Upper lobe of right lung (tissue), 1 donor: Measurements from ENCODE around the gene C11orf68. TPM values are rescaled to one million over a fixed set of nuclear protein-coding genes. Genes with fewer than 3 reads are reported as not detected.

Experiments used
- ATAC-seq: fragments of 200-7000 bp; cut with Tn5 transposase; one replicate; pipeline ENCODE4 v1.9.1; 2020; ENCODE audit warnings: mild to moderate bottlenecking, moderate library complexity
- DNase-seq: peaks from one replicate; pipeline ENCODE4 v3.0.0-alpha.2; 2020
- H3K27ac ChIP-seq: fragments of 200-600 bp; one replicate; pipeline ENCODE4 v1.8.0; 2022
- H3K27me3 ChIP-seq: fragments of 200-600 bp; one replicate; pipeline ENCODE4 v1.8.0; 2022; ENCODE audit warnings: mild to moderate bottlenecking
- H3K36me3 ChIP-seq: fragments of 200-600 bp; one replicate; pipeline ENCODE4 v1.8.0; 2022
- H3K4me1 ChIP-seq: fragments of 200-600 bp; one replicate; pipeline ENCODE4 v1.8.0; 2022
- H3K4me3 ChIP-seq: fragments of 200-600 bp; one replicate; pipeline ENCODE4 v1.8.0; 2022; ENCODE audit warnings: mild to moderate bottlenecking
- H3K9me3 ChIP-seq: fragments of 200-600 bp; one replicate; pipeline ENCODE4 v1.8.0; 2022
- CTCF ChIP-seq: fragments of 200-600 bp; IDR thresholded peaks from one replicate; pipeline ENCODE4 v1.8.0; 2022; ENCODE audit warnings: antibody characterized with exemption
- intact Hi-C: fragments of 100-400 bp; cut with DNase I; formaldehyde crosslinking; loops from one replicate; pipeline ENCODE4 v1.11.0; 2022
- total RNA-seq: library from RNA; stranded (reverse); fragmentation: NEBNext Ultra II Directional; extraction: Animal tissue kit (Norgen Biotek cat#: 25700); gene quantifications from one replicate; pipeline ENCODE4 v1.2.1, GENCODE V29; 2021
- donor health status: DM: no; HTN: yes; CAD: no; lungs with severe emphysema.

The C11orf68 gene
- total RNA-seq, 1 donor from 2014 or later, result 34.7 TPM

DNA sequence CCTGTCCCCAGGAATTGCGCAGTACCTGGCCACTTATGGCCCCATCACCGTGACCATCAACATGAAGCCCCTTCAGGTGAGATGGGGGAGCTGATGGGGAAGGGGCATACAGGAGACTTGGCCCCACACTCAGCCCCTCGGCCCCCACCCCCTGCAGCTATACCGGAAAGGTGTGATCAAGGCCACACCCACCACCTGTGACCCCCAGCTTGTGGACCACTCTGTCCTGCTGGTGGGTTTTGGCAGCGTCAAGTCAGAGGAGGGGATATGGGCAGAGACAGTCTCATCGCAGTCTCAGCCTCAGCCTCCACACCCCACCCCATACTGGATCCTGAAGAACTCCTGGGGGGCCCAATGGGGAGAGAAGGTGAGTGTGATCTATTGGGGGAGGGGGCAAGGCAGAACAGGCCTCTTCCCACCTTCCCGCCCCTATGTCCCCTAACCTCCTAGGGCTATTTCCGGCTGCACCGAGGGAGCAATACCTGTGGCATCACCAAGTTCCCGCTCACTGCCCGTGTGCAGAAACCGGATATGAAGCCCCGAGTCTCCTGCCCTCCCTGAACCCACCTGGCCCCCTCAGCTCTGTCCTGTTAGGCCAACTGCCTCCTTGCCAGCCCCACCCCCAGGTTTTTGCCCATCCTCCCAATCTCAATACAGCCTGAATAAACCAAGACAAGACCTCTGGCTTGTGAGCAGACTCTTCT lies 35.7 kb downstream of the C11orf68 start:
- no peaks in the 10 kb centered on the region for H3K9me3 ChIP-seq
- H3K4me3 ChIP-seq, result no peak overlapping the region
- intact Hi-C loops, result loop anchor here (5.0 kb wide), 1 partner anchor 104 kb away; no protein-coding TSS in a partner anchor
- peaks cover 38% of the 10 kb centered on the region for H3K36me3 ChIP-seq
- DNase-seq (peak; percentile 56), ATAC-seq (no peak)
- H3K27ac ChIP-seq, result no peak overlapping the region
- TF ChIP-seq CTCF, result no peak
- peaks cover 12% of the 10 kb centered on the region for H3K4me1 ChIP-seq
- no peaks in the 10 kb centered on the region for H3K27me3 ChIP-seq

DNA sequence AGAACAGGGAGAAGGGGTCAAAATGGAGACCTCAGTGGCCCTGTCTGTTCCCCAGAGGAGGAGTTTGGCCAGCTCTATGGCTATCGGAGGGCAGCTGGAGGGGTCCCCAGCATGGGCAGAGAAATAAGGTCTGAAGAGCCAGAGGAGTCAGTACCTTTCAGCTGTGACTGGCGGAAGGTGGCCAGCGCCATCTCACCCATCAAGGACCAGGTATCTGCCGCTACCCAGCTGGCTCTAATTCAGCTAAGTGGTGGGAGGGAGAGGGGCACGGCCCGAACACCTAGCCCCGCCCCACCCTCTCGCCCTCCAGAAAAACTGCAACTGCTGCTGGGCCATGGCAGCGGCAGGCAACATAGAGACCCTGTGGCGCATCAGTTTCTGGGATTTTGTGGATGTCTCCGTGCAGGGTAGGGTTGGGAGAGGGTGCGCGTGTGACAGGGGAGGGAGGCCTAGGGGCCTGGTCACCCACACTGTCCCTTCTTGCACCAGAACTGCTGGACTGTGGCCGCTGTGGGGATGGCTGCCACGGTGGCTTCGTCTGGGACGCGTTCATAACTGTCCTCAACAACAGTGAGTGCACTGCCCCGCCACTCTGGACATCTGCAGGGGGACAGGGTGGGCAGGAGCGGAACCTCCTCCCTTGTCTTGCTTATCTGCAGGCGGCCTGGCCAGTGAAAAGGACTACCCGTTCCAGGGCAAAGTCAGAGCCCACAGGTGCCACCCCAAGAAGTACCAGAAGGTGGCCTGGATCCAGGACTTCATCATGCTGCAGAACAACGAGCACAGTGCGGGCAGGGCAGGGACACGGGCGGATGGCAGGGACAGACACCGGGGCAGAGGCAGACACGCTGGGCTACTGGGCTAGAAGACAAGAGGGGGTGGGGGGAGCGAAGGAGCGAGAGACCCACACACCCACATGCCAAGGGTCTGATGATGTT lies 36.5 kb downstream of the C11orf68 start:
- no peak for TF ChIP-seq CTCF
- no peaks in the 10 kb centered on the region for H3K9me3 ChIP-seq
- DNase-seq (peak; percentile 59), ATAC-seq (no peak)
- H3K27me3 ChIP-seq, result no peaks in the 10 kb centered on the region
- no peak overlapping the region for H3K4me3 ChIP-seq
- peaks cover 6% of the 10 kb centered on the region for H3K4me1 ChIP-seq
- peaks cover 38% of the 10 kb centered on the region for H3K36me3 ChIP-seq
- H3K27ac ChIP-seq, result no peak overlapping the region
- intact Hi-C loops, result loop anchor here (5.0 kb wide), 1 partner anchor 105 kb away; no protein-coding TSS in a partner anchor

DNA sequence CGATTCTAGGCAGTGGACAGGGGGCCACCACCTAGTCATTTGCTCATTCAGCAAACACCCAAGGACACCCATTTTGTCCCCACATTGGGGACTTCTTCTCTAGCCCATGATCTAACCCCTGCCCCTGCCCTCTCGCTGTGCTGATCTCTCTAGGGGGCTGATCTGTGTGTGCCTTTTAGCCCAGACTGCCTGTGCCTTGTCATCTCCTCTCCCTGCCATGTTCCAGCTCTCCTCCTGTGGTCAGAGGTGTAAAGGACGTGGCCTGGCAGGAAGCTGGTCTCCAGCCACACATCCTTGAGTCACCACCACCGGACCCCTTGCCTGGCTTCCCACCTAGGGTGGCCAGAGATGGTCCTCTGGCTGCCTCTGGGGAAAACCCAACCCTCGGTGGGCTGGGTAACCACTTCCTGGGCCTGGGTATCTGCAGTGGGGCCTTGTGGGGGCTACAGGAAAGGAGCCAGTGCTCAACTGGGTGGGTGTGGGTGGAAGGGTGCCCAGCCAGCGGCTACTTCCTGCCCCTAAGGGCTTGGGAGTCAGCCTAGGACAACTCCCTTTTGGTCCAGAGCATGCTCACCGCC lies 37.9 kb downstream of the C11orf68 start:
- H3K9me3 ChIP-seq, result no peaks in the 10 kb centered on the region
- no peak for TF ChIP-seq CTCF
- no peaks in the 10 kb centered on the region for H3K4me1 ChIP-seq
- H3K27ac ChIP-seq, result no peak overlapping the region
- DNase-seq (no peak), ATAC-seq (no peak)
- H3K27me3 ChIP-seq, result no peaks in the 10 kb centered on the region
- peaks cover 26% of the 10 kb centered on the region for H3K36me3 ChIP-seq
- no peak overlapping the region for H3K4me3 ChIP-seq
- intact Hi-C loops, result loop anchor here (5.0 kb wide), 1 partner anchor 106 kb away; no protein-coding TSS in a partner anchor

GRCh38 chr11:65880027-65880426 lies 38.8 kb downstream of the C11orf68 start:
- Histone ChIP-seq H3K4me3 (peak overlapping the region; percentile 31), H3K27me3 (no peaks in the 10 kb centered on the region), H3K36me3 (peaks cover 18% of the 10 kb centered on the region), H3K9me3 (no peaks in the 10 kb centered on the region), H3K27ac (no peak overlapping the region), H3K4me1 (no peaks in the 10 kb centered on the region)
- no peak for TF ChIP-seq CTCF
- DNase-seq (no peak), ATAC-seq (no peak)
- intact Hi-C loops, result loop anchor here (5.0 kb wide), 1 partner anchor 107 kb away; no protein-coding TSS in a partner anchor

DNA sequence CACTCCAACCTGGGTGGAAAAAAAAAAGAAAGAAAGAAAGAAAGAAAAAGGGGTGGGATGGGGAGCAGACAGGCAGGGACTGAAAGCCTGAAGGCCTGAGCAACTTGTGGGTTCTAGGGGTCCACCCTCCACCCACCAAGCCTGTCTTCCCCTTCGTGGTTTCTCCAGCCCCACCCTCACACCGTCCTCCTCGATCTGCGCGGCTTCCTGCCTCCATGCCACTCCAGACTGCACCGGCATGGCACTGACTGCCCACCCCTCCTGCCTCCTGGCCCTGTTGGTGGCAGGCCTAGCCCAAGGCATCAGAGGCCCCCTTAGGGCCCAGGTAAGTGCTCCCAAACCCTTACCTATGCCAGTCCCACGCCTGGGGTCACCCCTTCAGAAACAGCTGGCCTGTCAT lies 39.2 kb downstream of the C11orf68 start, which contains the start of gene CTSW:
CTSW (plus strand) TSS at position 221 of the 400 bp plus-strand sequence; CDS start at position 239, 18 bp downstream.
- ATAC-seq, result peak; percentile 69
- H3K4me1 ChIP-seq, result no peaks in the 10 kb centered on the region
- H3K9me3 ChIP-seq, result no peaks in the 10 kb centered on the region
- no peak for DNase-seq
- H3K36me3 ChIP-seq, result peaks cover 16% of the 10 kb centered on the region
- H3K27me3 ChIP-seq, result no peaks in the 10 kb centered on the region
- TF ChIP-seq CTCF, result no peak
- H3K27ac ChIP-seq, result no peak within 1 kb of the TSS
- peak within 1 kb of the TSS; percentile 31 for H3K4me3 ChIP-seq
- intact Hi-C loops, result loop anchor here (5.0 kb wide), 1 partner anchor 108 kb away; no protein-coding TSS in a partner anchor
